HepG2 (cell line): Measurements from ENCODE around the gene C21orf58.

ENCODE experiments used
- CHD2 ChIP-seq: IDR thresholded peaks from 2 replicates; pipeline ENCODE4 v1.6.1; 2011; ENCODE audit warnings: low read depth, low read length, improper control_type of control experiment
- CTCF ChIP-seq: sonication (generic); formaldehyde crosslinking; IDR thresholded peaks from 2 replicates; pipeline ENCODE4 v1.5.0; 2020; ENCODE audit warnings: mild to moderate bottlenecking, missing genetic modification reagents, moderate library complexity
- ESRRA ChIP-seq: sonication (generic); formaldehyde crosslinking; IDR thresholded peaks from 2 replicates; pipeline ENCODE4 v1.5.1; 2020; ENCODE audit warnings: mild to moderate bottlenecking, low read depth, missing genetic modification reagents
- EZH2 ChIP-seq: conservative IDR thresholded peaks from 2 replicates; pipeline ENCODE4 v1.6.1; 2012; ENCODE audit warnings: mild to moderate bottlenecking, low read depth, low read length, moderate library complexity
- FOXM1 ChIP-seq: sonication (generic); formaldehyde crosslinking; IDR thresholded peaks from 2 replicates; pipeline ENCODE4 v1.5.0; 2020; ENCODE audit warnings: missing genetic modification reagents
- HNRNPLL ChIP-seq: fragments of 200-400 bp; formaldehyde crosslinking; IDR thresholded peaks from 2 replicates; pipeline ENCODE4 v1.6.1; 2017; ENCODE audit warnings: mild to moderate bottlenecking, low read depth, low read length; ENCODE audit not compliant: poor library complexity, severe bottlenecking
- NR2F6 ChIP-seq, 2 experiments: IDR thresholded peaks; 2 replicates each; pipeline ENCODE4 v1.6.1; 2016; ENCODE audit warnings: antibody characterized with exemption in 1 of 2, mild to moderate bottlenecking in 1 of 2
- RBFOX2 ChIP-seq: fragments of 200-400 bp; formaldehyde crosslinking; IDR thresholded peaks from 2 replicates; pipeline ENCODE4 v1.6.1; 2017; ENCODE audit warnings: low read depth, mild to moderate bottlenecking, low read length
- RBM22 ChIP-seq: fragments of 200-400 bp; formaldehyde crosslinking; optimal IDR thresholded peaks from 2 replicates; pipeline ENCODE3; 2017; ENCODE audit warnings: mild to moderate bottlenecking, low read length, moderate library complexity
- RXRA ChIP-seq: sonication (generic); formaldehyde crosslinking; IDR thresholded peaks from 2 replicates; pipeline ENCODE4 v1.5.1; 2020; ENCODE audit warnings: missing genetic modification reagents
- SRF ChIP-seq: IDR thresholded peaks from 2 replicates; pipeline ENCODE4 v1.6.1; 2011; ENCODE audit warnings: mild to moderate bottlenecking, low read depth, low read length, moderate library complexity
- TEAD2 ChIP-seq: sonication (generic); formaldehyde crosslinking; IDR thresholded peaks from 2 replicates; pipeline ENCODE4 v1.9.0; 2021; ENCODE audit warnings: missing genetic modification reagents
- ZBTB4 ChIP-seq: sonication (generic); formaldehyde crosslinking; IDR thresholded peaks from 2 replicates; pipeline ENCODE4 v1.4.0; 2020; ENCODE audit warnings: missing genetic modification reagents, mild to moderate bottlenecking, borderline replicate concordance

- TF ChIP-seq RBFOX2 (no peak), HNRNPLL (no peak), SRF (no peak), EZH2 (no peak), NR2F6 (IDR thresholded peaks at IDR 0.05) (no peak), NR2F6 (CRISPR knock-in tag; IDR thresholded peaks at IDR 0.05) (no peak), FOXM1 (CRISPR knock-in tag) (no peak), CTCF (CRISPR knock-in tag) (no peak), ESRRA (no peak), CHD2 (no peak), RBM22 (no peak), ZBTB4 (no peak), RXRA (no peak), TEAD2 (no peak)
These were observed 59.5 kb downstream of the C21orf58 start for GRCh38 chr21:46264046-46264689.
